Astrocyte of the cerebellum (primary cell): ENCODE results near the gene THSD7B.

Source experiments
- DNase-seq: peaks from one replicate; pipeline ENCODE4 v3.0.0-alpha.2; 2011; ENCODE audit warnings: low read depth
- H3K4me3 ChIP-seq: 2 replicates; pipeline ENCODE4 v1.5.1; 2011; ENCODE audit warnings: mild to moderate bottlenecking, low read depth, low read length, moderate library complexity
- CTCF ChIP-seq: IDR thresholded peaks from 2 replicates; pipeline ENCODE4 v1.5.1; 2012; ENCODE audit warnings: low read length, low read depth, moderate library complexity, mild to moderate bottlenecking; ENCODE audit errors: missing control alignments
- in situ Hi-C: cut with HindIII; loops from 2 replicates; pipeline ENCODE4 v1.10.0; 2017; ENCODE audit warnings: low sequenced_read_pairs

The THSD7B gene

DNA sequence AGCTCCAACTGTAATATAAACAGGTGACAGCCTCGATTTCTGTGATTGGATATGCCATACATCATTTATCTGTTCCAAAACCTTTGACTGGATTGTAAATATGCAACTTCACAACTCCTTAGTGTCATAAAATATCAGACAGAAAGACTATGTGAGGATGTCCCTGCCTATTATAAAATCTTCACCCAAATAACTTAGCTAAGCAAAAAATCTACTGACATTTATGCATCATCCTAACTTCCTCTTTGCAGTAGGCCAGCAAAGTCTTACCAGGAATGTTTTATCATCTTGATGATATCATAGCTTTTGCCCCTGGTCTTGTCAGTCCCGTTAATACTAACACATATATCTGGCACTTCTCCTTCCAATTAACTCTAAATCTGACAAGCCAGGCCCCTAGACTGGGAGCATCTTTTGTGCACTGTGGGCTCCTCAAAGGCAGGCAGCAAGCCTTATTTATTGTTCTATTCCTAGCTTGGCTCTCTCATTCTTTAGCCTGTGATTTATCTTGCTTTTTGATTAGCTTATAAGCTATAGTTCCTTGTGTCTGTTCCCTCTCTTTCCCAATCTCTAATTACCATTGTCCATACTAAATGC is 842.5 kb downstream of the THSD7B start:
- no peak for TF ChIP-seq CTCF
- no peak overlapping the region for H3K4me3 ChIP-seq
- in situ Hi-C loops: no loop called here
- no peak for DNase-seq

DNA sequence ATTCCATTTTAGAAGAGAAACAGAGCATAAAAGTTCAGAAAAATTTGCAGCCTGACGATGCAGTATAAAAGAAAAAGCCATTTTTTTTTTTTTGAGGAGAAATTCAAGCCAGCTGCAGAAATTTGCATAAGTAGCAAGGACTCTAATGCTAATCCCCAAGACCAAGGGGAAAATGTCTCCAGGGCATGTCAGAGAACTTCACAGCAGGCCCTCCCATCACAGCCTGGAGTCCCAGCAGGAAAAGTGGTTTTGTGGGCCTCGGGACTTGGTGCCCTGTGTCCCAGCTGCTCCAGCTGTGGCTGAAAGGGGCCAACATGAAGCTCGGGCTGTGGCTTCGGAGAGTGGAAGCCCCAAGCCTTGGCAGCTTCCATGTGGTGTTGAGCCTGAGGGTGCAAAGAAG is 873.6 kb downstream of the THSD7B start:
- no peak for DNase-seq
- TF ChIP-seq CTCF: no peak
- no peak overlapping the region for H3K4me3 ChIP-seq
- in situ Hi-C loops: no loop called here

- DNase-seq: no peak
- in situ Hi-C loops: no loop called here
- no peak overlapping the region for H3K4me3 ChIP-seq
- TF ChIP-seq CTCF: no peak
These were observed 879.4 kb downstream of the THSD7B start for GRCh38 chr2:137644731-137645130.

GRCh38 chr2:137654046-137654445 is 888.7 kb downstream of the THSD7B start:
- no peak for TF ChIP-seq CTCF
- DNase-seq: no peak
- H3K4me3 ChIP-seq: no peak overlapping the region
- in situ Hi-C loops: no loop called here

DNA sequence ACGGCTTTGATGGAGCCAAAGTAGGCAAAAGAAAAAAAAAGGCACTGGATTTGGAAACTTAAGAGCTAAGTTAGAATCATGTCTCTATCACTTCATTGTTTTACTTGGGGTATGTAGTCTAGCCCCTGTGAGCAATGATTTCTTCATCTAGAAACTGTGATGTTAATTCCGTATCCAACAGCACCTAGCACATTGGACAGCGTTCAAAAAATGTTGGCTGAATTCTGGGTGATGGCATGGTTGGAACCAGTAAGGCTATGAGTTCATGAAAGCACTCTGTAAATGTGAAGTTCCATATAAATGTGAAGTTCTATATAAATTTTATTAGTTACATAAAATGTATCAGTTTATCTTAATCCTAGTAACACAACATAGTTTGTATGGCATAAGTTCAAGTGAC is 890.5 kb downstream of the THSD7B start:
- in situ Hi-C loops: no loop called here
- no peak for DNase-seq
- no peak for TF ChIP-seq CTCF
- no peak overlapping the region for H3K4me3 ChIP-seq

- DNase-seq: no peak
- TF ChIP-seq CTCF: no peak
- H3K4me3 ChIP-seq: no peak overlapping the region
- in situ Hi-C loops: no loop called here
These were observed 893.1 kb downstream of the THSD7B start for GRCh38 chr2:137658433-137658832.

GRCh38 chr2:137659616-137660015 is 894.3 kb downstream of the THSD7B start:
- no peak for TF ChIP-seq CTCF
- no peak for DNase-seq
- in situ Hi-C loops: no loop called here
- no peak overlapping the region for H3K4me3 ChIP-seq
